Dendritic cell treated with granulocyte-macrophage colony-stimulating factor and Interleukin-4, amounts not matched to agents 40 ng/mL and 50 ng/mL, for 4 days (primary cell): ENCODE data around the gene C1GALT1.
A peak's percentile ranks its signal among the peaks of the same experiment; 100 is the strongest.

Experiments used
- H3K27ac Mint-ChIP-seq: one replicate; pipeline ENCODE4 v1.8.0; 2022; ENCODE audit warnings: mild to moderate bottlenecking, mixed read lengths
- H3K27me3 Mint-ChIP-seq: one replicate; pipeline ENCODE4 v1.8.0; 2022; ENCODE audit warnings: mild to moderate bottlenecking, mixed read lengths
- H3K36me3 Mint-ChIP-seq: one replicate; pipeline ENCODE4 v1.8.0; 2022; ENCODE audit warnings: low read depth, mixed read lengths
- H3K4me1 Mint-ChIP-seq: one replicate; pipeline ENCODE4 v1.8.0; 2022; ENCODE audit warnings: low read depth, mixed read lengths
- H3K4me3 Mint-ChIP-seq: one replicate; pipeline ENCODE4 v1.8.0; 2022; ENCODE audit warnings: mild to moderate bottlenecking, moderate library complexity, mixed read lengths
- H3K9me3 Mint-ChIP-seq: one replicate; pipeline ENCODE4 v1.8.0; 2022; ENCODE audit warnings: mixed read lengths
- intact Hi-C: fragments of 100-400 bp; cut with micrococcal nuclease; formaldehyde crosslinking; loops from one replicate; pipeline ENCODE4 v1.15.0; 2022

C1GALT1 gene

DNA sequence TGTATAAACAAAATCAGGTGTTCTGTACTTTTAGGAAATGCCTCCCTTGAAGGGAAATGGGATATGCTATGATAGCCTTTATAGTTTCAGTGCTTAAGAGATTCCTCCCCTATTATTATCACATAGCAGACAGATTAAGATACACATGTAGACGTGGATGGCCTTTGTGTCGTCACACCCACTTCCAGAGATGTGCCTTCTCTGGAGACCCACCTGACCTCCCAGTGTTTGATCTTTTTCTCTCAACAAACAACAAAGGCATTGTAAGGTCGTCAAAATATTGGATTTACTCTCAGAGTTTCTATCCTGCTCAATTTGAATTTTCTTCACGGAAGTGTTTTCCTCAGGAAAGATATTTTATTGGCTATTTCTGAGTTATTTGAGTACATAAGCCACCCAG lies 25.7 kb upstream of the C1GALT1 start:
- intact Hi-C loops, result no loop called here
- Mint-ChIP-seq H3K4me3 (no peak overlapping the region), H3K27ac (no peak overlapping the region), H3K27me3 (no peaks in the 10 kb centered on the region), H3K4me1 (peaks cover 35% of the 10 kb centered on the region), H3K9me3 (peaks cover 18% of the 10 kb centered on the region), H3K36me3 (peaks cover 10% of the 10 kb centered on the region)

- Mint-ChIP-seq H3K4me1 (peaks cover 35% of the 10 kb centered on the region), H3K4me3 (no peak overlapping the region), H3K27ac (peak overlapping the region; percentile 33), H3K9me3 (peaks cover 18% of the 10 kb centered on the region), H3K36me3 (peaks cover 10% of the 10 kb centered on the region), H3K27me3 (no peaks in the 10 kb centered on the region)
- intact Hi-C loops, result no loop called here
Measured at GRCh38 chr7:7157177-7157886, 25.0 kb upstream of the C1GALT1 start.

- H3K4me1 Mint-ChIP-seq, result peaks cover 35% of the 10 kb centered on the region
- no peak overlapping the region for H3K4me3 Mint-ChIP-seq
- H3K27me3 Mint-ChIP-seq, result no peaks in the 10 kb centered on the region
- peaks cover 10% of the 10 kb centered on the region for H3K36me3 Mint-ChIP-seq
- intact Hi-C loops, result no loop called here
- peak overlapping the region; percentile 33 for H3K27ac Mint-ChIP-seq
- H3K9me3 Mint-ChIP-seq, result peaks cover 18% of the 10 kb centered on the region
Measured at GRCh38 chr7:7157887-7158271, 24.5 kb upstream of the C1GALT1 start.

GRCh38 chr7:7159063-7159658 lies 23.2 kb upstream of the C1GALT1 start:
- peaks cover 6% of the 10 kb centered on the region for H3K36me3 Mint-ChIP-seq
- H3K4me1 Mint-ChIP-seq, result peaks cover 35% of the 10 kb centered on the region
- intact Hi-C loops, result no loop called here
- H3K9me3 Mint-ChIP-seq, result peaks cover 10% of the 10 kb centered on the region
- no peaks in the 10 kb centered on the region for H3K27me3 Mint-ChIP-seq
- H3K4me3 Mint-ChIP-seq, result no peak overlapping the region
- H3K27ac Mint-ChIP-seq, result no peak overlapping the region

GRCh38 chr7:7164591-7164990 lies 17.8 kb upstream of the C1GALT1 start:
- H3K27me3 Mint-ChIP-seq, result no peaks in the 10 kb centered on the region
- H3K4me1 Mint-ChIP-seq, result peaks cover 12% of the 10 kb centered on the region
- no peaks in the 10 kb centered on the region for H3K9me3 Mint-ChIP-seq
- H3K27ac Mint-ChIP-seq, result no peak overlapping the region
- H3K4me3 Mint-ChIP-seq, result no peak overlapping the region
- intact Hi-C loops, result no loop called here
- no peaks in the 10 kb centered on the region for H3K36me3 Mint-ChIP-seq

GRCh38 chr7:7165372-7165771 lies 17.0 kb upstream of the C1GALT1 start:
- H3K4me3 Mint-ChIP-seq, result no peak overlapping the region
- H3K4me1 Mint-ChIP-seq, result peaks cover 5% of the 10 kb centered on the region
- no peaks in the 10 kb centered on the region for H3K9me3 Mint-ChIP-seq
- H3K27ac Mint-ChIP-seq, result no peak overlapping the region
- H3K36me3 Mint-ChIP-seq, result no peaks in the 10 kb centered on the region
- intact Hi-C loops, result no loop called here
- H3K27me3 Mint-ChIP-seq, result no peaks in the 10 kb centered on the region

- Mint-ChIP-seq H3K36me3 (no peaks in the 10 kb centered on the region), H3K4me3 (no peak overlapping the region), H3K9me3 (peaks cover 7% of the 10 kb centered on the region), H3K27me3 (no peaks in the 10 kb centered on the region), H3K4me1 (no peaks in the 10 kb centered on the region), H3K27ac (no peak overlapping the region)
- intact Hi-C loops, result no loop called here
Measured at GRCh38 chr7:7166318-7166717, 16.0 kb upstream of the C1GALT1 start.

DNA sequence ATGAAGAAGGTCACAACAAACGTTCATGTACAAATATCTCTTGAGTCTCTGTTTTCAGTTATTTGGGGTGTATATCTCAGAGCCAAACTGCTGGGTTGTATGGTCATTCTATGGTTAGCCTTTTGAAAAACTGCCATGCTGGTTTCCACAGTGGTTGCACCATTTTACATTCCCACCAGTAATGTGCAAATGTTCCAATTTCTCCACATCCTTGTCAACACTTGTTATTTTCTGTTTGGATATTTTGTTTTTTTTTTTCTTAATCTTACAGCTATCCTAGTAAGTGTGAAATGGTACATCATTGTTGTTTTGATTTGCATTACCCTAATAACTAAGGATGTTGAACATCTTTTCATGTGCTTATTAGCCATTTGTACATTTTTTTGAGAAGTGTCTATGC lies 13.0 kb upstream of the C1GALT1 start:
- intact Hi-C loops, result no loop called here
- Mint-ChIP-seq H3K4me3 (no peak overlapping the region), H3K27ac (no peak overlapping the region), H3K27me3 (no peaks in the 10 kb centered on the region), H3K36me3 (no peaks in the 10 kb centered on the region), H3K9me3 (peaks cover 29% of the 10 kb centered on the region), H3K4me1 (no peaks in the 10 kb centered on the region)

DNA sequence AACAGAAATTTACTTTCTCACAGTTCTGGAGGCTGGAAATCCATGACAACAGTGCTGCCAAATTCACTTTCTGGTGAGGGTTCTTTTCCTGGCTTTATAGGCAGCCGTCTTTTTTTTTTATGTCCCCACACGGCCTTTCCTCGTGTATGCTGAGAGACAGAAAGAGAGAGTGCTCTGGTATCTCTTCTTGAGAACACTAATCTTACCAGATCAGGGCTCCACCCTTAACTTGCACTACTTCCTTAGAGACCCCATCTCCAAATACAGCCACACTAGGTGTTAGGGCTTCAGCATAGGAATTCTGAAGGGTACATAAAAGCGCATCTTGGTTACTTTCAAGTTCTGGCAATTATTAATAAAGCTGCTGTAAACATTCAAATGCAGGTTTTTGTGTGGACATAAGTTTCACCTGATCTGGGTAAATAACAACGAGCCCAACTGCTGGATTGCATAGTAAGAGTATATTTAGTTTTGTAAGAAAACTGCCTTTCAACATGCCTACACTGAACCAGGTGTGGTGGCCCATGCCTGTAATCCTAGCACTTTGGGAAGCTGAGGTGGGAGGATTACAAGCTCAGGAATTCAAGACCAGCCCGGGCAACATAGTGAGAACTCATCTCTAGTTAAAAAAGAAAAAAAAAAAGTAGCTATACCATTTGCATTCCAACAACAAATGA lies 8.2 kb upstream of the C1GALT1 start:
- intact Hi-C loops, result no loop called here
- Mint-ChIP-seq H3K36me3 (no peaks in the 10 kb centered on the region), H3K9me3 (peaks cover 29% of the 10 kb centered on the region), H3K4me1 (peaks cover 12% of the 10 kb centered on the region), H3K4me3 (no peak overlapping the region), H3K27ac (no peak overlapping the region), H3K27me3 (no peaks in the 10 kb centered on the region)

GRCh38 chr7:7175075-7175695 lies 7.2 kb upstream of the C1GALT1 start:
- Mint-ChIP-seq H3K27ac (no peak overlapping the region), H3K4me1 (peaks cover 12% of the 10 kb centered on the region), H3K36me3 (no peaks in the 10 kb centered on the region), H3K4me3 (no peak overlapping the region), H3K9me3 (peaks cover 29% of the 10 kb centered on the region), H3K27me3 (no peaks in the 10 kb centered on the region)
- intact Hi-C loops, result no loop called here

DNA sequence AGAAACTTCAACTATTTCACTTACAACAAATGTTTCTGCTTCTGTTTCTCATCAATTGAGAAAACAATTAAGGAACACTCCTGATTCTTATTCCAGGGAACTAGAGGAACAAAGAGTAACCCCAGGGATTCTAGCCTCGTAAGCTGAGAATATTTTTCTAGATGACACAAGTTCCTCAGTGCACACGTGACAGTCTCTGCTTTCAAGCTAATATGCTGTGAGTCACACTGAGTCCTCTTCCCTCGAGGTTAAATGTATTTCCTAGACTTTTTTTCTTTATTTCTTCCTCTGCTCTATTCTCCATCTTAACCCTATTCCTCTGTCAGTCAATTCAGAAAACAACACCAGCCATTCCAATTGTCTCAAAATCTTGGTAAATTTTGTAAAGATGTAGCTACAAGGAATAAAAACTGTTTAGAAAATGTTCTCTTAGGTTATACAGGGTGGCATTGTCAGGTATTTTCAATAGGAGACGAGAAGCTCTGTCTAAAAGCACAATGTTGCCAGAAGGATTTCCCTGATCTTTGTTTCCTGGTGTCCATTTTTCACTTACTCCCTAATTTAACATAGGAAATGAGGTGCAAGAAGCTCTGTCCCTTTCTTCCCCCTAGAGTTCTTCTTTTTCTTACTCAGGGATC lies 5.8 kb upstream of the C1GALT1 start:
- H3K9me3 Mint-ChIP-seq, result peaks cover 20% of the 10 kb centered on the region
- intact Hi-C loops, result no loop called here

DNA sequence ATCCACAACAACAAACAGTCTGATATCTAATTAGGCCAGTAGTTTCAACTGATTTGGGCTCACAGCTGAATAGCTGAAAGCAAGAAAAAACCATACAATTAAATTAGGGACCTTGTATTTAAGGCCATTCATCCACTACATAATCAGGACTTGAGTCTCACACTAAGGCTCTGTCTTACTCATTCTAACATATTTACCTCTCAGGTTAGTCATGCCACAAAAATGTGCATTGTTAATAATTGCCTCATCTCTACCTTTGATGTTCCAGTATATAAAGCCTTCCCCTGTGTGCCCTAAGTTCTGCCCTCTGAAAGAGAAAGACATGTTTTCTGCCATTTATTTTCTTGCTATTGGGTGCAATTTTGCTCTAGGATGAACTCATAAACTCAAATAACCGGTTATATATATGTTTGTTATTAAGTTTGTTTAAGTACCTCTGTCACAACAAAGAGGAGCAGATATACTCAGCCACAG lies 5.3 kb upstream of the C1GALT1 start:
- Mint-ChIP-seq H3K27me3 (no peaks in the 10 kb centered on the region), H3K9me3 (peaks cover 15% of the 10 kb centered on the region), H3K27ac (peak overlapping the region; percentile 85), H3K4me1 (peaks cover 18% of the 10 kb centered on the region), H3K4me3 (peak overlapping the region; percentile 23), H3K36me3 (no peaks in the 10 kb centered on the region)
- intact Hi-C loops, result no loop called here

More for the DNA sequence above, 5.8 kb upstream of the C1GALT1 start:
- Mint-ChIP-seq H3K4me3 (peak overlapping the region; percentile 23), H3K27me3 (no peaks in the 10 kb centered on the region), H3K27ac (peak overlapping the region; percentile 85), H3K36me3 (no peaks in the 10 kb centered on the region), H3K4me1 (peaks cover 18% of the 10 kb centered on the region)

- peaks cover 5% of the 10 kb centered on the region for H3K9me3 Mint-ChIP-seq
- peaks cover 18% of the 10 kb centered on the region for H3K4me1 Mint-ChIP-seq
- H3K27me3 Mint-ChIP-seq, result no peaks in the 10 kb centered on the region
- H3K27ac Mint-ChIP-seq, result no peak overlapping the region
- no peaks in the 10 kb centered on the region for H3K36me3 Mint-ChIP-seq
- no peak overlapping the region for H3K4me3 Mint-ChIP-seq
- intact Hi-C loops, result no loop called here
Measured at GRCh38 chr7:7178081-7178480, 4.3 kb upstream of the C1GALT1 start.

GRCh38 chr7:7178906-7179305 lies 3.4 kb upstream of the C1GALT1 start:
- Mint-ChIP-seq H3K9me3 (no peaks in the 10 kb centered on the region), H3K27ac (no peak overlapping the region), H3K27me3 (no peaks in the 10 kb centered on the region), H3K36me3 (no peaks in the 10 kb centered on the region), H3K4me3 (no peak overlapping the region), H3K4me1 (peaks cover 18% of the 10 kb centered on the region)
- intact Hi-C loops, result no loop called here
